Activated naive CD8-positive, alpha-beta T cell (primary cell): ENCODE measurements around the gene WBP4.

ENCODE experiments used
- H3K27ac Mint-ChIP-seq: one replicate; pipeline ENCODE4 v1.8.0; 2021; ENCODE audit warnings: mixed read lengths
- H3K27me3 Mint-ChIP-seq: one replicate; pipeline ENCODE4 v1.8.0; 2021; ENCODE audit warnings: mixed read lengths
- H3K36me3 Mint-ChIP-seq: one replicate; pipeline ENCODE4 v1.8.0; 2021; ENCODE audit warnings: mixed read lengths
- H3K4me1 Mint-ChIP-seq: one replicate; pipeline ENCODE4 v1.8.0; 2021; ENCODE audit warnings: low read depth, mixed read lengths
- H3K4me3 Mint-ChIP-seq: one replicate; pipeline ENCODE4 v1.8.0; 2021; ENCODE audit warnings: mild to moderate bottlenecking, mixed read lengths
- H3K9me3 Mint-ChIP-seq: one replicate; pipeline ENCODE4 v1.8.0; 2021; ENCODE audit warnings: low read depth, mixed read lengths

WBP4 gene

DNA sequence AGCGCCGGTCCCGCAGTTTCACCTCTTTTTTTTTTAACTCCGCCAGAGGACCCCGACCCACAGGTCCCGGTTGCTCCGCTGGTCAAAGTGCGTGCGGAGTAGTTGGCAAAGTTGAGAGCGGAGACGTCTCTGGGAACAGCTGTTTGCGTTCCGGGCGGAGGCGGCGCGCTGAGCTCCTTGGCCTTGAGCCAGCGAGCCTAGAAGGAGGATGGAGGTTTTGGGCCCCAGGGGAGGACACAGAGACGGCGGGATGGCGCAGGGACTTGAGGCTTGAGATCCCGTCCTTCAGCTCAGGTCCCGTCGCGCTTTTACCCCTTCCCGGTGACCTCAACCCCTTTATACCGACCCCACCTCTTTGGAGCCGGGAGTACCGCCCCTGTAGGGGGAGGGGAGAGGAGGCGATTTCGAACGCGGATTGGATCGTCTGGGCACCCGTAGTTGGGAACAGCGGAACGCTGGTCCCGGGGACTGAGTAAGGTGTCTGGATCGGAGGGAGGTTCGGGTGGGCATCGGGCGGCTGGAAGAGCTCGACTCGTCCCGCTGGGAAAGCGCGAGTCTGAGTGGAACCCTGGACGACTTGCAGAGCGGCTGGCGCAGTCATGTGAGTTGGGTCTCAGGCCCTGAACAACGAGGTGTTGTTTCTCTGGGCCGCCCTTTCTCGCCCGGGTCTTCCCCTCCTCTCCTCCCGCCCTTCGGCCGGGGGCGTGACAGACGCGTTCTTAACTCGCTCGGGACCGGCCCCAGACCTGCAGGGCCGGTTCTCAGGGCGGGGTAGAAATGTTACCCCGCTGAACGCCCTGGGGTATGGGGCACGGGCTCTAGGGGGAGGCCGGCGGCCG lies at the start of gene WBP4:
WBP4 (plus strand) TSS at position 435 of the 839 bp plus-strand sequence; CDS start at position 600, 165 bp downstream.
- H3K36me3 Mint-ChIP-seq = peaks cover 9% of the 10 kb centered on the region
- H3K4me1 Mint-ChIP-seq = peaks cover 61% of the 10 kb centered on the region
- no peaks in the 10 kb centered on the region for H3K27me3 Mint-ChIP-seq
- peak within 1 kb of the TSS; percentile 99 for H3K4me3 Mint-ChIP-seq
- H3K27ac Mint-ChIP-seq = peak within 1 kb of the TSS; percentile 99
- H3K9me3 Mint-ChIP-seq = no peaks in the 10 kb centered on the region

DNA sequence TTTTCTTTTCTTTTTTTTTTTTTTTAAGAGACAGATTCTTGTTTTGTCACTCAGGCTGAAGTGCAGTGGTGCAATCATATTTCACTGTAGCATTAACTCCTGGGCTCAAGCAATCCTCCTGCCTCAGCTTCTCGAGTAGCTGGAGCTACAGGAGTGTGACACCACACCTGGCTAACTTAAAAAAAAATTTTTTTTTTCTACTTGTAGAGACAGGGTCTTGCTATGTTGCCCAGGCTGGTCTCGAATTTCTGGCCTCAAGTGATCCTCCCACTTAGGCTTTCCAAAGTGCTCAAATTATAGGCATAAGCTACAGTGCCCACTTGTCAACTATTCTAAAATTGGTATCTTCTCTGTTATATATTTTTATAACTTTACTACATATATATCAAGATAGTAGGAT lies 48.8 kb upstream of the WBP4 start:
- Mint-ChIP-seq H3K4me1 (peaks cover 70% of the 10 kb centered on the region), H3K27ac (peak overlapping the region; percentile 5), H3K4me3 (no peak overlapping the region), H3K27me3 (no peaks in the 10 kb centered on the region), H3K36me3 (peaks cover 9% of the 10 kb centered on the region), H3K9me3 (no peaks in the 10 kb centered on the region)

DNA sequence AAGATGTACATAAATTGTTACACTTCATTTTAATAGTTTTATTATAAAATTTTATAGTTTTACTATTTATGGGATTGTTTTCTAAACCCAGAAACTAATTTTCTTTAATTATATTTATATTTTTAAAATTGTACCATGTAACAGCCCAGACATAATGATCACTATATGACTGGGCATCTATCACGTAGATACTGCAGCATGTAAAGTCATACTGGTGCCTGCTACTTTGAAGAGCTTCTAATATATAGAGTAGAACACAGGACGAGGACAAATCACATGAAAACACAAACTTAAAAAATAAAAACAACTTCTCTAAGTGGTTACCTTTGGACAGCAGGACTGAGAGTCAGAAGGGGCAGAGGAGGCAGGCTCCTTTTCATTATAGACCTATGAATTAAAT lies 47.5 kb upstream of the WBP4 start:
- peaks cover 9% of the 10 kb centered on the region for H3K36me3 Mint-ChIP-seq
- H3K4me3 Mint-ChIP-seq = peak overlapping the region; percentile 93
- H3K27me3 Mint-ChIP-seq = no peaks in the 10 kb centered on the region
- H3K27ac Mint-ChIP-seq = peak overlapping the region; percentile 94
- no peaks in the 10 kb centered on the region for H3K9me3 Mint-ChIP-seq
- H3K4me1 Mint-ChIP-seq = peaks cover 58% of the 10 kb centered on the region

DNA sequence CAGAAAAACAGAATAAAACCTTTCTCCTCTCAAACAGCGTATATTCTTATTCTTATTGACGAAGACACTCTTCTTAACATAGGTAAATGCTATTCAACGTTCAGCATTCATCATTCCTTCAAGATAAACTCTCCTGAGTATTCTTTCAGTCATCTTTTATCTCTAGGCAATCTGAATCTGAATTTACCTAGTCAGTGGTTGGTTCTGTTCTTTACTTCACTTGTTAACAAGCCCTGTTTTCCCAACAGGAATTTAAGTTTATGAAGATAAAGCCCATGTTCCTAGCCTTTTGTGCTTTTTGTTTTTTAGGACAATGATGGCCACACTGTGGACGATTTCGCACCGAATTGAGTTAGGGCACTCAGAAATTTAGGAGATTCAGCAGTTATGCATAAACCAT lies 45.4 kb upstream of the WBP4 start:
- H3K36me3 Mint-ChIP-seq = peaks cover 9% of the 10 kb centered on the region
- peak overlapping the region; percentile 94 for H3K27ac Mint-ChIP-seq
- no peaks in the 10 kb centered on the region for H3K9me3 Mint-ChIP-seq
- no peaks in the 10 kb centered on the region for H3K27me3 Mint-ChIP-seq
- H3K4me1 Mint-ChIP-seq = peaks cover 63% of the 10 kb centered on the region
- H3K4me3 Mint-ChIP-seq = peak overlapping the region; percentile 93

DNA sequence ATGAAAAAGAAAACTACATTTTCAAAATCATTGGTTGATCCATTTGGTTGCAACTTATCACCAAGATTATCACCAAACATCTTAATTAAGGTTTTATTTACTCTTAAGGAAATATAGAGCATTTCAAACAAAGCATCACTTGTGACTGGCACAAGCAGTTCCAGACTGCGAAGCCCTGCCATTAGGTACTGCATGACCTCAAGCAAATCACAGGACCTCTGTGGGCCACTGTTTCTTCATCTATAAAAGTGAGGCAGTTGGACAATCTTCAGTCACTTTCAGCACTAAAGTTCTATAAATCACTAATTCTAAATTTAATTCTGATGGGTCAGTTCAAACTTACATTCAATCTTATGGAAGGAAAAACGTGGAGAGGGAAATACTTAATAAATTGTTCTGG lies 44.1 kb upstream of the WBP4 start:
- Mint-ChIP-seq H3K4me1 (peaks cover 55% of the 10 kb centered on the region), H3K36me3 (peaks cover 9% of the 10 kb centered on the region), H3K27me3 (no peaks in the 10 kb centered on the region), H3K4me3 (peak overlapping the region; percentile 94), H3K9me3 (no peaks in the 10 kb centered on the region), H3K27ac (peak overlapping the region; percentile 97)

- peaks cover 8% of the 10 kb centered on the region for H3K36me3 Mint-ChIP-seq
Measured at GRCh38 chr13:41017817-41018601, 43.3 kb upstream of the WBP4 start.

GRCh38 chr13:41018602-41018948 lies 42.7 kb upstream of the WBP4 start:
- no peaks in the 10 kb centered on the region for H3K27me3 Mint-ChIP-seq
- H3K36me3 Mint-ChIP-seq = peaks cover 4% of the 10 kb centered on the region
- peak overlapping the region; percentile 94 for H3K4me3 Mint-ChIP-seq
- no peaks in the 10 kb centered on the region for H3K9me3 Mint-ChIP-seq
- H3K27ac Mint-ChIP-seq = peak overlapping the region; percentile 95
- peaks cover 50% of the 10 kb centered on the region for H3K4me1 Mint-ChIP-seq

More at GRCh38 chr13:41017817-41018601, 43.3 kb upstream of the WBP4 start:
- Mint-ChIP-seq H3K27ac (peak overlapping the region; percentile 97), H3K9me3 (no peaks in the 10 kb centered on the region), H3K4me3 (peak overlapping the region; percentile 94), H3K4me1 (peaks cover 51% of the 10 kb centered on the region), H3K27me3 (no peaks in the 10 kb centered on the region)

DNA sequence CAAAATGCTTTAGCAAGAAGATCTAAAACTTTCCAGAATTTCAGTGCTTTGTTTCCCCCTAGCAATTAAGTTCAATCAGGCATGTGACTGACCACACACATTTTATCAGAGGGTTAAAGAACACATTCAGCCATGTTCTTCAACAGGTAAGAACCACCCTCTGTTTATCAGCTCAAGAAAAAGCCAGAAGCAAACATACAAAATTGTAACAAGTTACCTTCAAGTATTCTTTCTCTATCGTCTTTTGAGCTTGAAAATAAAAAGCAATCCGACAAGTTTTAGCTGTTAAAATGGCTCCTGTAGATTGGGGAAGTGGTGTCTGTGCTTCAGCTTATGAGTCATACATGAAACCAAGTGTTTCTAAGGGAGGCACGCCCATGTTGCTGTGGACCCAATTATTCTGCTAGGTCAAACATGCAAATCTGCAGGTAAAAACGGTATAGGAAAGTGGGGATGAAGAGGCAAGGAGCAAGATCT lies 42.3 kb upstream of the WBP4 start, which contains the start of gene ELF1:
ELF1 (minus strand) TSS at position 306 of the 477 bp plus-strand sequence. CDS start 37,262 bp downstream, outside the sequence.
- Mint-ChIP-seq H3K27me3 (no peaks in the 10 kb centered on the region), H3K4me1 (peaks cover 48% of the 10 kb centered on the region), H3K36me3 (peaks cover 4% of the 10 kb centered on the region), H3K27ac (peak within 1 kb of the TSS; percentile 97), H3K4me3 (peak within 1 kb of the TSS; percentile 94), H3K9me3 (no peaks in the 10 kb centered on the region)

DNA sequence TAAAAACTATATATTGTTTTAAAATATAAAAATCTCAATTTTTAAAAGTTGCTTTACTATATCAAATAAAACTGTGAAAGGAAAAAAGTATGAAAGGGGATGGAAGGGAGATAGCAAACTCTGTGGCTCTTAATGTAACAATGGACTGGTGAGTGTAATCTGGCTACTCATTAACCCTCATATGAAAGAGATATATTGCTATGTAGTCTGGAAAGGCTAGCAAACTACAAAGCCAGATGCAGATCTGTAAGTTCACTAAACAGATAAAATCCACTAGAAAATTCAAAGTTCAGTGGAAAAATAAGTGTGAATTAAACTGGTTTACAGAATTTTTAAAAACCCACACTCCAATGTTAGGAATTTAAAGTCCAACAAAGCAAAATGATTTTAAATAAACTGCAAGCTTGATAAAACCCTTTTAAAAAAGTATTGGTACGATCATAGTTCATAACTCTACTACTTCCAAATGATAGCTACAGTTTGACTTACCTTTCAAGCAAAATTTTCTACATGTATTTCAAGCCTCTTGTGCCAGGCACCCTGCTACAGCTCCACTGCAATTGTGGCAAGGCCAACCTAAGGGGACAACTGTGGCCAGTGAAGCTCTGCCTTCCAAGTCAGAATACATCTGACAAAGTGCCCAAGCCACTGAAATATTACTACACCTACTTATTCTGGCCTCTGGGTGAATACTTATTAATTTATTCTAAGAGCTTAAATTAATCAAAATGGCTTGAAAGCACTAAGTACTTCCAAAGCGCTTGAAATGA lies 41.5 kb upstream of the WBP4 start:
- Mint-ChIP-seq H3K4me1 (peaks cover 46% of the 10 kb centered on the region), H3K36me3 (peaks cover 4% of the 10 kb centered on the region), H3K27me3 (no peaks in the 10 kb centered on the region), H3K9me3 (no peaks in the 10 kb centered on the region), H3K4me3 (no peak overlapping the region), H3K27ac (no peak overlapping the region)

DNA sequence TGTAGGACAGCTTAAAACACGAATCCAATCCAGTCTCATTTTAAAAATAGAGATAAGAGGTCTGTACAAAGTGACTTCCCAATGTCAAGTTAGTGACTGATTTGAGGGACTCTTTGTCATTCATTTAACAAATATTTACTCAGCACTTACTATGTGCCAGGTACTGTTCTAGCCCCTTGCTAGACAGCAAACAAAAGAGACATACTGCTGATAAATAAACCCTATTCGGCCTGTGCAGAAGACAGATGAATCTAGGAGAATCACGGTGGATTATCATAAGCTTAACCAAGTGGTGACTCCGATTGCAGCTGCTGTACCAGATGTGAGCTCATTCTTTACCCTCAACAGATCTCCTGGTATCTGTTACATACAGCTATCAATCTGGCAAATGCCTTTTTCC lies 35.8 kb upstream of the WBP4 start:
- Mint-ChIP-seq H3K4me3 (no peak overlapping the region), H3K9me3 (no peaks in the 10 kb centered on the region), H3K27me3 (no peaks in the 10 kb centered on the region), H3K27ac (peak overlapping the region; percentile 76), H3K36me3 (peaks cover 7% of the 10 kb centered on the region), H3K4me1 (peaks cover 33% of the 10 kb centered on the region)

DNA sequence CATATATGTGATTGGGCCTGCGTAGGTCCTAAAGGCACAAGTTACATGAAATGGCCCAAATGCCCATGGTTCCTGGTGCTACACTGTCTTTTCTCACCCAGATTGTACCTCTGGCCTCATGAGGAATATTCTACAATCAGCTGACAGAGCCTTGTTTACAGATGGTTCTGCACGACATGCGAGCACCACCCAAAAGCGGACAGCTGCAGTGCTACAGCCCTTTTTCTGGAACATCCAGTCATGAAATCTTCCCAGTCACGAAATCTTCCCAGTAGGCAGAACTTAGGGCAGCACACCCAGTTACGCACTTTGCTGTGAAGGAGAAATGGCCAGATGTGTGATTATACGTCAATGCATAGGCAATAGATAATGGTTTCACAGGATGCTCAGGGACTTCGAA lies 34.5 kb upstream of the WBP4 start:
- H3K4me1 Mint-ChIP-seq = peaks cover 29% of the 10 kb centered on the region
- H3K9me3 Mint-ChIP-seq = no peaks in the 10 kb centered on the region
- peak overlapping the region; percentile 11 for H3K27ac Mint-ChIP-seq
- H3K27me3 Mint-ChIP-seq = no peaks in the 10 kb centered on the region
- H3K4me3 Mint-ChIP-seq = no peak overlapping the region
- H3K36me3 Mint-ChIP-seq = peaks cover 7% of the 10 kb centered on the region

DNA sequence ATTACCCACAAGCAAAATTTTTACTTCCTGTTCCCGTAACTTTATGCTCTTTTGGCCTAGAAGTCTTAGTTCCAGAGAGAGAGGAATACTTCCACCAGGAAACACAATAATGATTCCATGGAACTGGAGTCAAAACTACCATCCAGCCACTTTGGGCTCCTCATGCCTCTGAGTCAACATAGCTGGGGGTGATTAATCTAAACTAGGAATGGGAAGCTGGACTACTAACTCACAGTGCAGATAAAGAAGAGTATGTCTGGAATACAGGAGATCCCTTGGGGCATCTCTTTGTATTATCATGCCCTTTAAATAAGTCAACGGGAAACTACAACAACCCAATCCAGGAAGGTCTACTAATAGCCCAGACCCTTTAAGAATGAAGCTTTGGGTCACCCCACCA lies 33.3 kb upstream of the WBP4 start:
- peaks cover 7% of the 10 kb centered on the region for H3K36me3 Mint-ChIP-seq
- H3K9me3 Mint-ChIP-seq = no peaks in the 10 kb centered on the region
- no peaks in the 10 kb centered on the region for H3K27me3 Mint-ChIP-seq
- no peak overlapping the region for H3K4me3 Mint-ChIP-seq
- H3K4me1 Mint-ChIP-seq = peaks cover 29% of the 10 kb centered on the region
- no peak overlapping the region for H3K27ac Mint-ChIP-seq

DNA sequence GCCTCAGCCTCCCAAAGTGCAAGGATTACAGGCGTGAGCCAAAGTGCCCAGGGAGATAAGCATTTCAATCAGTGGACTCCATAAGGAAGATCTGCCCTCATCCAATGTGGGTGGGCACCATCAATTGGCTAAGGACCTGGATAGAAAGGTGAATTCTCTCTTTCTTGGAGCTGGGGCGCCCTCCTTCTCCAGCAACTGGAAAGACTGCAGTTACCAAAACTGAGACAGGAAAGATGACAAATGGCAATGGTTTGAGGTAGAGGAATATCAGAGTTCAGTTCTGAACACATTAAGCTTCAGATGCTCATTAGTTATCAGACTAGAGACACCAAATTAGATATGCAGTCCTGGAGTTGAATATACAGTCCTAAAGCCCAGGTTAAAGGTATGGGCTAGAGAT lies 31.7 kb upstream of the WBP4 start:
- no peaks in the 10 kb centered on the region for H3K27me3 Mint-ChIP-seq
- no peak overlapping the region for H3K4me3 Mint-ChIP-seq
- H3K4me1 Mint-ChIP-seq = peaks cover 28% of the 10 kb centered on the region
- peaks cover 7% of the 10 kb centered on the region for H3K36me3 Mint-ChIP-seq
- H3K9me3 Mint-ChIP-seq = no peaks in the 10 kb centered on the region
- no peak overlapping the region for H3K27ac Mint-ChIP-seq

- Mint-ChIP-seq H3K36me3 (peaks cover 6% of the 10 kb centered on the region), H3K4me3 (no peak overlapping the region), H3K27ac (no peak overlapping the region), H3K4me1 (peaks cover 23% of the 10 kb centered on the region), H3K27me3 (no peaks in the 10 kb centered on the region), H3K9me3 (no peaks in the 10 kb centered on the region)
Measured at GRCh38 chr13:41032691-41033376, 28.5 kb upstream of the WBP4 start.
